Osteocyte (in vitro differentiated cells): ENCODE data around the gene SCN4B. TPM values are rescaled to one million over a fixed set of nuclear protein-coding genes. Genes with fewer than 3 reads are reported as not detected.

Experiments
- DNase-seq: peaks from one replicate; pipeline ENCODE4 v3.0.0; 2021; ENCODE audit warnings: mixed read lengths; ENCODE audit not compliant: unreplicated experiment; ENCODE audit errors: extremely low spot score
- H3K27ac Mint-ChIP-seq: one replicate; pipeline ENCODE4 v1.8.0; 2021; ENCODE audit warnings: mild to moderate bottlenecking, mixed read lengths; ENCODE audit not compliant: unreplicated experiment
- H3K27me3 Mint-ChIP-seq: one replicate; pipeline ENCODE4 v1.8.0; 2021; ENCODE audit warnings: mixed read lengths; ENCODE audit not compliant: unreplicated experiment
- H3K36me3 Mint-ChIP-seq: one replicate; pipeline ENCODE4 v1.8.0; 2021; ENCODE audit warnings: mixed read lengths; ENCODE audit not compliant: unreplicated experiment
- H3K4me1 Mint-ChIP-seq: one replicate; pipeline ENCODE4 v1.8.0; 2021; ENCODE audit warnings: mixed read lengths; ENCODE audit not compliant: unreplicated experiment
- H3K4me3 Mint-ChIP-seq: one replicate; pipeline ENCODE4 v1.8.0; 2021; ENCODE audit warnings: mild to moderate bottlenecking, moderate library complexity, mixed read lengths; ENCODE audit not compliant: unreplicated experiment
- H3K9me3 Mint-ChIP-seq: one replicate; pipeline ENCODE4 v1.8.0; 2021; ENCODE audit warnings: mixed read lengths; ENCODE audit not compliant: unreplicated experiment
- total RNA-seq: library from RNA; stranded (reverse); gene quantifications from 2 replicates; pipeline ENCODE4 v1.2.1, GENCODE V29; 2021
- TF ChIP-seq, protein P1 (sequence below): fragments of 200-600 bp; sonication (generic); IDR thresholded peaks from 2 replicates; pipeline ENCODE4 v1.5.0; 2021; ENCODE audit warnings: antibody characterized with exemption, mild to moderate bottlenecking, moderate library complexity

The SCN4B gene
- total RNA-seq, 1 donor from 2014 or later, result 0.08 TPM

DNA sequence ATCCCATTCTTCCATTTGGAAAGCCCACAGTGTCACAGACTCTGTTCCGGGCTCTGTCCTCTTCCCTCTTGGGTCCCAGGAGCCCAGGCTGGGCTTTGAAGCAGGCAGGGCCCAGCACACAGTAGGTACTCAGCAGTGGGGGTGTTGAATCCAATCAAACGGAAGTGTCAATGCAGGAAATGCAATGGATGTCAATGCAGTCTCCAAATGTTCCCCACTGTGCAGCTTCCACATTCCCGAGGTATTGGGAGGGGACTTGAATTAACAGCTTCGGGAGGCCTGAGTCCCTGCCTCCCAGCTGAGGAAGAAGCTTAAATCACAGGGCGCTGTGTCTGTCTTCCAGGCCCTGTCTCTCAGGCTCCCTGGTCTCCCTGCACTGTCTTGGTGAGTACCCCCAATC is 44.1 kb downstream of the SCN4B start:
- H3K4me3 Mint-ChIP-seq, result no peak overlapping the region
- peaks cover 14% of the 10 kb centered on the region for H3K27me3 Mint-ChIP-seq
- TF ChIP-seq, protein P1, sequence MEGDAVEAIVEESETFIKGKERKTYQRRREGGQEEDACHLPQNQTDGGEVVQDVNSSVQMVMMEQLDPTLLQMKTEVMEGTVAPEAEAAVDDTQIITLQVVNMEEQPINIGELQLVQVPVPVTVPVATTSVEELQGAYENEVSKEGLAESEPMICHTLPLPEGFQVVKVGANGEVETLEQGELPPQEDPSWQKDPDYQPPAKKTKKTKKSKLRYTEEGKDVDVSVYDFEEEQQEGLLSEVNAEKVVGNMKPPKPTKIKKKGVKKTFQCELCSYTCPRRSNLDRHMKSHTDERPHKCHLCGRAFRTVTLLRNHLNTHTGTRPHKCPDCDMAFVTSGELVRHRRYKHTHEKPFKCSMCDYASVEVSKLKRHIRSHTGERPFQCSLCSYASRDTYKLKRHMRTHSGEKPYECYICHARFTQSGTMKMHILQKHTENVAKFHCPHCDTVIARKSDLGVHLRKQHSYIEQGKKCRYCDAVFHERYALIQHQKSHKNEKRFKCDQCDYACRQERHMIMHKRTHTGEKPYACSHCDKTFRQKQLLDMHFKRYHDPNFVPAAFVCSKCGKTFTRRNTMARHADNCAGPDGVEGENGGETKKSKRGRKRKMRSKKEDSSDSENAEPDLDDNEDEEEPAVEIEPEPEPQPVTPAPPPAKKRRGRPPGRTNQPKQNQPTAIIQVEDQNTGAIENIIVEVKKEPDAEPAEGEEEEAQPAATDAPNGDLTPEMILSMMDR, result no peak
- no peak overlapping the region for H3K27ac Mint-ChIP-seq
- H3K4me1 Mint-ChIP-seq, result no peaks in the 10 kb centered on the region
- no peaks in the 10 kb centered on the region for H3K36me3 Mint-ChIP-seq
- DNase-seq, result no peak
- H3K9me3 Mint-ChIP-seq, result no peaks in the 10 kb centered on the region

DNA sequence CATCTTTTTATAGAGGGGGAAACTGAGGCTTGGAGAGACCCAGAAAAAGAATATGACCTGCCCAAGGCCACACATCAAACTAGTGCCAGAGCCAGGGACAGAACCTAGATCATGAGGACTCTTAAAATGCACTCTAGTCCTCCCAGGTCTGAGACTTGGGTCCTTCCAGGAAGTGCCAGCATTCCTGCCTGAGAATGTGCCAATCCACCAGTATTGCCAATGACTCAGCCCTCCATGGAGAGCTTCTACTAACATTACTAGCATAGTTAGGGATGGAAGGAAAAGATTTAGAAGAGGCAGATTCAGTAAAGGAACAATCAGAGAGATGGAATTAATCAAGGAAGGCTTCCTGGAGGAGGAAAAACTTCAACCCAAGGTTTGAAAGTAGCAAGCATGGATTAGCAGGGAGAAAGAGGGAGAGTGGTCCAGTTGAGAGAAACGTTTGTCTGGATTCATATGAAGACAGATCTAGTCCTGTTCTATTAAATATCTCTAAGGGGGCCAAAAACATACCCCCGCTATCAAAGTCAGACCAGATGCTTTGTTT is 45.8 kb downstream of the SCN4B start:
- Mint-ChIP-seq H3K27ac (no peak overlapping the region), H3K4me3 (no peak overlapping the region), H3K9me3 (no peaks in the 10 kb centered on the region), H3K27me3 (peaks cover 15% of the 10 kb centered on the region), H3K4me1 (no peaks in the 10 kb centered on the region), H3K36me3 (no peaks in the 10 kb centered on the region)
- DNase-seq, result no peak
- TF ChIP-seq, protein P1, result no peak

DNA sequence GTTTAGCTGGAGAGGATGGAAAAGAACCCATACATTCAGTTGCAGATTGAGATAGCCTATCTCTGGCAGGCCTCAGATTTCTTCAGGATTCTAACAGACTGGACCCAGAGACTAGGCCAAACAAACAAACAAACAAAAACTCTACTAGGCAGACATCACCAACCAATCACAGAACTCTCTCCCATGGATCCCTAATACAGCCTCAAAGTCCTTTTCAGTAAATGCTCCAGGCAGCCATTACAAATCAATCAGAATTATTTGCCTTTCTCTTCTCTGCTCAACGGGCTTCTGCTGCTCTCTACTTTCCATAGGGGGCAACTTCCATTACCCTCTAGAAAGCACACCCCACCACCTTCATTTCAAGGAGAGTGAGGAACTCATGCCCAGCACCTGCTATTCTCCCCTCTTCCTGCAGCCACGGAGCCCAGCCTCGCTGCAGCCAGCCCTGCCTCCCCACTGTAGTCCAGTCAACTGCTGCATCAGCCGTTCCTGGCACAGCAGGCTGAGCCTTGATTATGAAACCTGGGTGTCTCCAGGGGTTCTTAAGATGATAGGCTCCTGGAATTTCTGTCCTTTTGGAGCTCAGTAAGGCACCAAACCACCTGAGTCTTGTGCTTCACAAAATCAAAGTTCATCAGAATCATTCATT is 46.8 kb downstream of the SCN4B start:
- H3K27ac Mint-ChIP-seq, result no peak overlapping the region
- no peaks in the 10 kb centered on the region for H3K36me3 Mint-ChIP-seq
- H3K4me3 Mint-ChIP-seq, result no peak overlapping the region
- TF ChIP-seq, protein P1, result no peak
- peaks cover 19% of the 10 kb centered on the region for H3K27me3 Mint-ChIP-seq
- H3K4me1 Mint-ChIP-seq, result no peaks in the 10 kb centered on the region
- DNase-seq, result no peak
- no peaks in the 10 kb centered on the region for H3K9me3 Mint-ChIP-seq

DNA sequence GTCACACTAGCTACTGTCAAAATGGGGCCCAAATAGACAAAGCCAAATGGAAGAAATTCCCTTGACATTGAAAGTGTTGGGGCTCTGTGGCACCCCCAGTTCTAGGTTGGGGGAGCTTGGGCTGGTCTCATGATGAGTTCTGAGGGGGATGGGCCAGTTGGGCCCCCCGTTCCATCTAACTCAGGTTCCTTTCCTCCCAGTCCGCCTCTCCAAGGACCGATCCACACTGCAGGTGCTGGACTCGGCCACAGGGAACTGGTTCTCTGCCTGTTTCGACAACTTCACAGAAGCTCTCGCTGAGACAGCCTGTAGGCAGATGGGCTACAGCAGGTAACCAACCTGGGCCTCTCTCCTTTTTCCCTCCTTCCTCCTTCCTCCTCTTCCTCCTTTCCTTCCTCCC is 48.1 kb downstream of the SCN4B start:
- Mint-ChIP-seq H3K27ac (no peak overlapping the region), H3K4me3 (no peak overlapping the region), H3K9me3 (no peaks in the 10 kb centered on the region), H3K27me3 (peaks cover 19% of the 10 kb centered on the region), H3K4me1 (no peaks in the 10 kb centered on the region), H3K36me3 (no peaks in the 10 kb centered on the region)
- TF ChIP-seq, protein P1, result no peak
- no peak for DNase-seq

DNA sequence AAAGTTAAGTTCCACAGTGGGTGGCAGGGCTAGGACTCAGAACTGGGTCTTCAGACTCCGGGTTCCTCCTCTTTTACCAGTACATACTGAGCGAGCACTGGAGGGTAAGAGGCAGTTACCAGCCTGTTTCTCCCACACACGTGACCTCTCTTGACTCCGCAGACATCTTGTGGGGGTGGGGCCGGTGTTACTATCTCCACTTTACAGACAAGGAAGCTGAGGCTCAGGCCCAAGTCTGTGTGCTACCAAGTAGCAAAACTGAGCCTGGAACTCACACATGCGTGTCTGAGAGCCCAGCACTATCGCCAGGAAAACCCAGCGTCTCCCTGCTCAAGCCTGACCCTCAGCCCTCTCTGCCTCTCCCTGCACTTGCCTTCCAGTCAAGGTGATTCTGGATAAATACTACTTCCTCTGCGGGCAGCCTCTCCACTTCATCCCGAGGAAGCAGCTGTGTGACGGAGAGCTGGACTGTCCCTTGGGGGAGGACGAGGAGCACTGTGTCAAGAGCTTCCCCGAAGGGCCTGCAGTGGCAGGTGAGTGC is 49.8 kb downstream of the SCN4B start:
- Mint-ChIP-seq H3K27ac (no peak overlapping the region), H3K4me1 (no peaks in the 10 kb centered on the region), H3K36me3 (no peaks in the 10 kb centered on the region), H3K4me3 (no peak overlapping the region), H3K27me3 (peaks cover 23% of the 10 kb centered on the region), H3K9me3 (no peaks in the 10 kb centered on the region)
- no peak for DNase-seq
- TF ChIP-seq, protein P1, result no peak
